GM12892 (cell line): ENCODE data around the gene MYOM1.

Experiments
- POLR2A ChIP-seq: IDR thresholded peaks from 2 replicates; pipeline ENCODE4 v1.6.1; 2011; ENCODE audit warnings: low read depth, low read length, control low read depth
- POLR2AphosphoS5 ChIP-seq: IDR thresholded peaks from 2 replicates; pipeline ENCODE4 v1.6.1; 2011; ENCODE audit warnings: low read depth, low read length, control low read depth
- TAF1 ChIP-seq: IDR thresholded peaks from 2 replicates; pipeline ENCODE4 v1.6.1; 2011; ENCODE audit warnings: low read depth, mild to moderate bottlenecking, control low read depth, low read length, borderline replicate concordance

- TF ChIP-seq POLR2A (no peak), TAF1 (no peak), POLR2AphosphoS5 (no peak)
These were observed 49.6 kb upstream of the MYOM1 start for GRCh38 chr18:3269241-3269913.
